ENCODE data around the gene DENND5A.
"Not testable (repeated sequence)": the region's sequence is repeated elsewhere in the genome, so short reads cannot be mapped to it uniquely, and the experiment has no call there.

DENND5A gene

DNA sequence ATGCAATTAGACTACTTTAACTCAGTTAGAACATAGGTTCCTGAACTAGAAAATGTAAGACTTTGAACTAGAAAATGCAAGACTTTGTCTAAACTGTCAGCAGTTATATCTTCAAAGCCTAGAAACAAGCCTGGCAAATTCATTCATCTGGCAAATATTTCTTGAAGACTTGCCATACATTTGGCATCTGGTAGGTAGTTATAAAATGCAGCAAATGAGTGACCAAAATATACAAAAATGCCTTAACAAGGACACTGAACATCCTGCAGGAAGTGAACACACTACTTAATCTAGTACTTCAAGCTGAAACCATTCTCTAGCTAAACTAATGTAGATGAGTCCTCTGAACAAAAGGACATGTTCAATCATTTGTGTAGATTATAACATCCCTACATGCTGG lies 89.0 kb downstream of the DENND5A start:
- no peak for DNase-seq (ENCODE audit: low spot score)

DNA sequence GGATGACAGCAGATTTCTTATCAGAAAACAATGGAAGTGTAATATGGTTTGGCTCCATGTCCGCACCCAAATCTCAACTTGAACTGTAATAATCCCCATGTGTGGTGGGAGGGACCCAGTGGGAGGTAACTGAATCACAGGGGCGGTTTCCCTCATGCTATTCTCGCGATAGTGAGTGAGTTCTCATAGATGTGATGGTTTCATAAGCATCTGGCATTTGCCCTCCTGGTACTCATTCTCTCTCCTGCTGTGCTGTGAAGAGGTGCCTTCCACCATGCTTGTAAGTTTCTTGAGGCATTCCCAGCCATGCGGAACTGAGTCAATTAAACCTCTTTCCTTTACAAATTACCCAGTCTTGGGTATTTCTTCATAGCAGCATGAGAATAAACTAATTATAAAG lies 92.8 kb downstream of the DENND5A start:
- no peak for DNase-seq (ENCODE audit: low spot score)

DNA sequence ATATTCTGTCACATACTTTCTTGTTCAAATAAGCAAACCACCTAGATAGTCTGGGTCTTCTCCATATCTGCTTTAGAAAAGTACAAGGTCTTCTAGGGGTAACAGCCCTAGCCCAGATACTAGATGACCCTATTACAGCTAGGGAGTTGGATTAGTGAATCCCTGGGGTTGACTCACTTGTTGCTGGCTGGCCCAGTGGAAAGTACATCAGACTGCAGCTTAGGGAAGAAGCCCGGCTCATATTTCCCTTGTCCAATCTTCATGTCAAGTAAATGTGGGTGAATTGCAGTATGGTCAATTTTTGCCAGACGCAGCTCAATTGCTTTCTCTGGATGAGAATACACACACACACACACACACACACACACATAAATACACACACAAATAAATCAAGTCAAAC lies 94.7 kb downstream of the DENND5A start:
- DNase-seq (ENCODE audit: low spot score): no peak

DNA sequence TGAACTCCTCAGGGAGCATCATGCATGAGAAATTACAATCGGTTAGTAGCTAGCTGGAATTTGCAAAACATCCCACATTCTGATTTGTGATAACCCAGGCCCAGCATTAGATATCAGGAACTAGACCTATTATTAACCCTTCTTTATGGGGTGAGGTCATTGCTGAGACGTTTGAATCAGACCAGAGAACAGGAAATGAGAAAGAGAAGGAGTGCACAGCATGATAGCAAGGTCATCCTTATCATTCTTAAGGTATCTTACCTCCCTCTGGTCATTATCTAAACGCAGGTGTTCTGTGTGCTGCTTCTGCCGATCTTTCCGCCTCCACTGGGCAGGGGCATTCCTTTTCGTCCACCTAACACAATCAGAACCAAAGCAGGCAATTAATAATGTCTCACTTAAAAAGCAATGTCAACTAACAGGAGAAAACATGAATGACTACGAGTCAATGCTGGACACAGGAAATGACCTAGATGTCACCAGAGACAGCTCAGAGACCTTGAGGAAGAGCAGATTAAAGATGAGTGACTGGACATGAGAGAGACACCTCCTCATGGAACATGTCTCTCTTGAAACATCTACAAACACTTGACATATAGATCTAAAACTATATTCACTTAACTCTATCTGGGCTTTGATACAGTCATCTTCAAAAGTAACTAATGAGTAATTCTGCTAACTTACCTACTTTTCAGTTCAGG lies 95.4 kb downstream of the DENND5A start:
- DNase-seq (ENCODE audit: low spot score): no peak

DNA sequence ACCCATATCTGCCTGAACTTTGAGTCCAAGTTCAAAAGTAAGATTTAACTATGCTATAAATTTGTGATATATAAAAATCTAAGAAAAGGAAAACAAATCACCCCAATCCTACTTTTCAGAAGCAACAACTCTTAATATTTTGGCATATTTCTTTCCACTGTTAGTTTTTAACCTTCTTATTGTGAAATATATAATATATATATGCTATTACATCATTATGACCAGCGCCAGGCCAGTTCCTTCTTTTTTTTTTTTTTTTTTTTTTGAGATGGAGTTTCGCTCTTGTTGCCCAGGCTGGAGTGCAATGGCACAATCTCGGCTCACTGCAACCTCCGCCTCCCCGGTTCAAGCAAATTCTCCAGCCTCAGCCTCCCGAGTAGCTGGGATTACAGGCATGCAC lies 103.2 kb downstream of the DENND5A start:
- DNase-seq (ENCODE audit: low spot score): not testable (repeated sequence)

DNA sequence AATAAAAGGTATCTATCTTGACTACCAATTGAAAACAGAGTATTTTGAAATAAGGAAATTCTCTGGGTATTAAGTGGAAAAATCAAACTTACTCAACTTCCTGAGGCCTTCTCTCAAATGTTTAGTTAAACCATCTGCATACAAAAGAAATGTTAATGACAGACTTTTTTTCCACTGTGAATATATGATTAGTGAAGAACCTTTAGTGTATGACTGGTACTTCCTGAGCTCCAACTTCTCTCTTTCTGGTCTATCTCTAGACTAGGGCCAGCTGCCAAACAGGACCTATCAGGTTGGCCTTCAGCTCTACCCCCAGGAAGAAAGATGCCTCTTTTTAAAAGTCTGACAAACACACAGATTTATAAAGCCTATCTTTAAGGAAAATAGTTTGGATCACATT lies 105.0 kb downstream of the DENND5A start:
- no peak for DNase-seq (ENCODE audit: low spot score)

DNA sequence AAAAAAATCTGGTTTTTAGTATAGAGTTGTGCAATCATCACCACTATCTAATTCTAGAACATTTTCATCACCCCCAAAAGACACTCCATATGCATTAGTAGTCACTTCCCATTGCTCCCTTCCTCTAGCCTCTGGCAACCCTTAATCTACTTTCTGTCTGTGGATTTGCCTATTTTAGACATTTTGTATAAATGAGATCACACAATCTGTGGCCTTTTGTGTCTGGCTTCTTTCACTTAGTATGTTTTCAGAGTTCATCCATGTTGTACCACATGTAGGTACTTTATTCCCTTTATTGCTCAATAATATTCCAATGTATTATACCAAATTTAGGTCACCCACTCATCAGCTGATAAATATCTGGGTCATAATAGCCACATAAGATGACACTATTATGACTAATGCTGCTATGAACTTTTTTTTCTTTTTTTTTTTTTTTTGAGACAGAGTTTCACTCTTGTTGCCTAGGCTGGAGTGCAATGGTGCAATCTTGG lies 106.2 kb downstream of the DENND5A start:
- no peak for DNase-seq (ENCODE audit: low spot score)

DNA sequence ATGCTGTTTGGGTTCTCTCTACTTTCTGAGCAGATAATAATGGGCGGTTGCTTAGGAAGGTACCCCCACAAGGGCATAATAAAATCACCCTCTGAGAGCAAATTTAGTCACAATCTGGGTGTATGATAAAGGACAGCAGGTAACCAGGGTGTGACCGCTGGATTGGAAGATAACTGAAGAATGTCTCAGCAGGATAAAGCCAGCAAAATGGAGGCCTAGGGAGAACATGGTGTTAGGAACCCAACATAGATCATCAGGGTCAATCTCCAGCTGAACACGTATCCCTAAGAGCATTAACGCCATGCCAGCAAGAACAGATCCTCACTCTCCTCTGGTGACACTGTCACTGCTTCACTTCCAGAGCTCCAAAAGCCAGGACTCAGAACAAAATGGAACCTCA lies 109.2 kb downstream of the DENND5A start:
- no peak for DNase-seq (ENCODE audit: low spot score)

DNA sequence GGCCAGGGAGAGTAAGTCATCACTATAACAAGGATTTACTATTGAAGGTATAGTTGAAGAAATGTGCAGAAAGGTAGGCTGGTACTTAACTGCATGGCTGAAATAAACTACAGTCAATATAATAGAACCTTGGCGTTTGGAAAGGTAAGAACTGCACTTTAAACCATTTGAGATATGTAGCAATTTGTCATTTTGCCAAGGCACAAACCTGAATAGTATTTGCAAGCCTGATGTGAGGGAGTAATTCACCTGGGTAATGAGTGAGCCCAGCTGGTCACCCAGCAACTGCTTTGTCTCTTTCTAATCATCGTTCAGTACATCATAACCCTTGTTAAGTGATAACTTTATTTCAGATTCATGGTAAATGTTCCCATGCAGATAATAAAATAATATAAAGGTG lies 111.5 kb downstream of the DENND5A start:
- DNase-seq (ENCODE audit: low spot score): no peak

DNA sequence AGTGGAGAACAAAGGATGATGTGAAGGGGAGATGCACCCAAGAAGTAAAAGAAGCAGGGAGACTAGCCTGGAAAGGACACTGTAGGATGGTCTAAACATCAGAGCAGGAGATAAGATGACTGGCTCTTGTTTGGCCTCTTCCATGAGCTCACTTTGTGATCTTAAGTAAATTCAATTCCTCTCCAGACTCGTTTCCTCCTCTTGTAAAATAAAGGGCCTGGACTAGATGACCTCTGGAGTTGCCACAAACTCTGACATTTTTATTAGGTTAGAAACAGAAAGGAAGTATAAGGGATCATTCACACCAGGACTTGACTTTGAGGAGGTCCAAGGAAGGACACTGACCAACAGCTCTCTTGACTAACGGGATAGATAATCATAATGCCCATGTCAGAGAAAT lies 113.5 kb downstream of the DENND5A start:
- no peak for DNase-seq (ENCODE audit: low spot score)

DNA sequence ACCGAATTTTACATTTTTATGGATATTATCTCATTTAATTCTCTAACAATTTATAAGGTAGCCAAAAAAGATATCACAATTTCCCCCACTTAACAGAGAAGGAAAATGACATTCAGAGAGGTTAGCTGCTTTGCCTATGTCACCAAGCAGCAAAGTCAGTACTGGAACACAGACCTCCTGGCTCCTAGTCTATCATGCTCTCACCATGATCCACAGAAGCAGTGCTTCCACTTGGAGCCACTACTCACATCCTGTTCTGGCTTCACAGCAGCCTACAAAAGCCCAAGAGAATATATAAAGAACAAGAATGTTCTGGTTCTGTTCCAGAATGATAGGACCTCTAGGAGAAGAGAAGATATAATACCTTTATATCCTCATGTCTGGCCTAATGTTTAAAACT lies 114.2 kb downstream of the DENND5A start:
- DNase-seq (ENCODE audit: low spot score): no peak

DNA sequence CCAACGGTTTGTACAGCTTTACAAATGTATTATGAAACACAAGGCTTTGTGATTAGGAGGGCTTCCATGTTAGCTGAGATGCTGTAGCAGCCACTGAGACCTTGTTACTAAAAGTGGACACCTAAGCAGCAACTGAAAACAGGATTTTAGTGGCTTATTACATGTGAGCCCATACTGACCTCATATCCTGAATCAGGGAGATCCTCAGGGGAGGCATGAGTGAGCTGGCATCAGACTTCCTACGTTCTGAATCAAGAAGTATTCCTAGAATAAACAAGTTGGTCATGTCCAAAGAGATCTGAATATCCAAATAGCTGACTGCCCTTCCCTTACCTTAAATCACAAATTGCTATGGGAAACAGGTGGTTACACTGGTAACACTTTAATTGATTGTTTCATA lies 114.6 kb downstream of the DENND5A start:
- DNase-seq (ENCODE audit: low spot score): no peak

DNA sequence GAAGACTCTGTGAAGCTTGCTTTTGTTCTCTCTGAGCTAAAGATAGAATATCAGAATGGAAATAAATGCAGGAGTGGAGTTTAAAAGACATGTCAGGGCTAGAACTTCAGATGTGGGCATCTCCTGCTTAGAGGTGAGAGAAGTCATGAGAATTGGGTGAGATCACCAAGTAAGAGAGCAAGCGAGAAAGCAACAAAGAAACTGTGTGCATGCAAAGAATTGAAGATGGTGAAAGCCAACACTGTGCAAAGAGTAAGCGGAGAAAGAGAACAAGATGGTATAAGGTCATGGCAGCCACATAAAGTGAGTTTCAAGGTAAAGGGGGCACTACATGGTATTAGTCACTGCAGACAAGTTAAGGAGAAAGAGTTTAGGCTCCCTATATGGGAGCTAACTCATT lies 116.4 kb downstream of the DENND5A start:
- DNase-seq (ENCODE audit: low spot score): no peak

DNA sequence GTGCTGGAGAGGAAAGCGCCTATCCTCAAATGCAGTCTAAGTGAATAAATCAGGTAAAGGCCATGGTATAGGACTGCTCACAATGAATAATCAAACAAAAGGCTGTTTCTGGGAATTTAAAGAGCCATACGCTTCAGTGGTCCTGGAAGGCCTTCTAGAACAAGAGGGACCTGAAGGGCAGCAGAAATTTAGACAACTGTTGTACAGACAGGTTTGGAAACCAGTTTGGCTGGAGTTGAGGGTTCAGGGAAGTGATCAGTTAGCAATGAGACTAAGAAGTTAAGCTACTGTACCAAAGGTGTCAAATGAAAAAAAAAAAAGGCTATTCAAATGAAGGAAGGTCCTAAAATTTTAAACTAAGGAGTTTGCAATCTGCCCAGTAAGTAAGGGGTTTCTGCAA lies 117.1 kb downstream of the DENND5A start:
- no peak for DNase-seq (ENCODE audit: low spot score)

DNA sequence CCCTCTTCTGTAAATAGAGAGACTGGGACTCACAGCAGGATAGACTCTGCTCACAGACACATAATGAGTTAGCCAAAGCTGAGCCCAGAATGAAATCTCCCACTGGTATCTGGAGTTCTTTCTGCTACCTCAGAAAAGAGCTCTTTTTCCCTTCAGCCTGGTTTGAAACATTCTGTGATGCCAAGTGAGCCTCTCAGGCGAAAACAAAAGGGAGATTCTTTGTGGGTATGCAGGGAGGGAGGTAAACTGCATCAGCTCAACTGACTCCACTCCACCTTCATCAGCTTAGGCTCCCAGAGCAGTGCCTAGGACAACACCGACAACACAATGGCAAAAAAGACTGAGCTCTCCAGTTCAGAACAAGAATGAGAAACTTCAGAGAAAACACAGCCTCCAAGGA lies 118.7 kb downstream of the DENND5A start:
- DNase-seq (ENCODE audit: low spot score): no peak

DNA sequence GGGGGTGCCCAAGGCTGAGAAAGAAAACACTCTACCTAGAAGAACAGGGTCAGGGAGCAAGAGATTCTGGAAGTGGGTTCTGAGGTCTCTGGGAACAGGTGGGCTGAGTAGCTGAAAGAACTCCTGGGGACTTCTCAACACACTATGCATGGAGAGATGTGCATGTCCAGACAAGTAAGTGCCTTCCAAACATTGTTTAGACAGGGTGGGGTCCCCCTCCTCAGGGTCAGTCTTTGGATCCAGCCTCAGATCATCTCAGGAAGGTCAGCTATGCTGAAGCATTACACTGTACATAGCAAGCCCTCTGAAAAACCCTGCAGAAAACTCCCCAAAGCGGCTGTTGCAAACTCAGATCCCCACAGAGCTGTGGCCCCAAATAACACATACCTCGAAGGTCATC lies 119.9 kb downstream of the DENND5A start:
- DNase-seq (ENCODE audit: low spot score): no peak

DNA sequence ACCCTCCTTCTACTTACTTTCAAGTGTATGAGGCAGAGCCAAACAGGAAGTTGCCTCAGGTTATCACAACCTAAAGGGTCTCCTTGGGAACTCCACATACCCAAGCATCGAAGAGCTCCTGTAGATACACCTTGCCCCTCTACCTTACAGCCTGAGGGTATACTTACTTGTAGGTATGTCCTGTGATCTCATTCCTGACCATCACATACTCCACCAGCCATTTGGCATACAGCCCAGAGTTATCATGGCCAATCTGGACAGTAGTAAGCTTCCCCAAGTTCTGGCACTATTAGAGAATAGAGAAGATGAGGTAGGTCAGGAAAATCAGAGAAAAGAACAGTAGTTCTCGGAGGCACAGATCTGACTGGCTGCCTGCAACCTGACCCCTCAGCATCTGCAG lies 120.3 kb downstream of the DENND5A start:
- no peak for DNase-seq (ENCODE audit: low spot score)

DNA sequence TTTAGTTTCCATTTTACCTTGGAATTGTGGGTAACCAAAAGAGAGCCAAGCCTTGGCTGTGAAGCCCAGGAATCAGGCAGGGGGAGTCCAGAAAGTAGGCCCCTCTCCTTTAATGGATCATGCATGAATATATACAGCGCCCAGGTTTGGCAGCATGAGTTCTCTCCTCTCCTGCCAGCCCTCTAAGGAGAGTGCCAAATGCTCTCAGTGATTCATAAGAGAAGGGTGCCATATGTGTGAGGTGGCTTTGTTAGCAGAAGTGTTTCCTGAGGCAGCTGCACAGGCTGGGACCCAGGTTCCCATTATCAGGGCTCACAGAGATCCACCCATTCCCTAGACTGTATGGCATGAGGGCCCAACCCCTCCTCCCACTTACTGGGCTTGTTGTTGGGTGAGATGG lies 121.4 kb downstream of the DENND5A start:
- no peak for DNase-seq (ENCODE audit: low spot score)

DNA sequence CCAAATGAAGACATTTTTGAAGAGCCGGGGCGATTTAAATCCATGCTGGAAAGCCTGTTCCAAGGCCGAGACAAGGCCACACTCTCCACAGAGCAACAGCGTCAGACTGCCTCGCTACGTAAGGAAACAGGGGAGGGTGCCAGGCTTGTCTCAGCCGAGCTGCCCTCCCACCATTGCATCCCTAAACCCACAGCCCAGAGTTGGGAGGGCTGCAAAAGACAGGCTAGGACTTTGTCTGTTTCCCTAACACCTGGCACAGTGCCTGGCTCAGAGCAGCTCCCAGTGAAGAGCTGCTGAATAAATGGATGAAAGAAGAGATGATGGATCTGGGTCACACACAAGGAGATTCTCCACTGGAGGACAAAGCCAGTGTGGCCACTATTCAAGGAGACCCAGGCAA lies 122.4 kb downstream of the DENND5A start:
- no peak for DNase-seq (ENCODE audit: low spot score)

DNA sequence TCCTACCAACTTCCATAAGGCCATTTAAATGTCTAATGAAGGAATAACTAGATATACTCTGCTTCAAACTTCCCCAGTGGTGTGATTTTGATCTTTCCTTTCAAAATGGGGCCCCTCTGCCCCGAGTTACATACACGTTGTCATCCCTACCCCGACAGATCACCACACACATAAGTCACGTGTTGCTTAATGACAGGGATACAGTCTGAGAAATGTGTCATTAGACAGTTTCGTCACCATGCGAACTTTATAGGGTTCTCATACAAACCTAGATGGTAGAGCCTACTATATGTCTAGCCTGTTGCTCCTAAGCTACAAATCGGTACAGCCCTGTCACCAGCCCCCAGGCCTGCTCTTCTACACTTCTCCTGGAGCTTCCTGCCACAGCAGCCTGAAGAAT lies 124.0 kb downstream of the DENND5A start:
- no peak for DNase-seq (ENCODE audit: low spot score)

DNA sequence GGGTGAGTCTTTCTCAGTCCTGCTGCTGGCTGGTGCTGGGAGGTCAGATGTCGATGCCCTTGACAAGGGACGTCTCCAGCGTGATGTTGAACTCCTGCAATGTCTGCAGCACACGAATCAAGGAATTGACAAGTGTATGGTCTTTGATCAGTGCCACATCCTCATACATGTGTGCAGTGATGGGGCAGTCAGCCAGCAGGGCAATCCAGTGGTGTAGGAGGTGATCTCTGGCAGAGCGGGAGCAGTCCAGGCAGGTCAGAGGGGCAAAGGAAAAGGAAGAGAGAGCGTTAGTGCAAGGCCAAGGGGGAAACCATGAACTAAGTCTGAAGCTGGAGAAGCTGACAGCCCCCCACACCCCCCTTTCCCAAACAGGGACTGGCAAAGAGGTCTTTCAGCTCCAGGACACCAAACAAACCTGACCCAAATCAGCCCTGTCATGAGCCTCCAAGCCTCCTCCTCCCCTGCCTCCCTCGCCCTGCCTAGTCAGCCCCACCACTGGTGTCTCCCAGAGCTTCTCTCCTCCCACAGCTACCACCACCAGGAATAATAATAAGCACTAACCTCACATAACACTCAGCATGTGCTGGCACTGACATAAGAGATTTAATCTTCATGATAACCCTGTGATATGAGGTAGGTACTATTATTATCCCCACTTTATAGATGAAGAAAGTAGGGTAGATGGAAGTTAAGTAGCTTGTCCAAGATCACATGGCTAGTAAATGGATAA lies 125.4 kb downstream of the DENND5A start:
- no peak for DNase-seq (ENCODE audit: low spot score)

DNA sequence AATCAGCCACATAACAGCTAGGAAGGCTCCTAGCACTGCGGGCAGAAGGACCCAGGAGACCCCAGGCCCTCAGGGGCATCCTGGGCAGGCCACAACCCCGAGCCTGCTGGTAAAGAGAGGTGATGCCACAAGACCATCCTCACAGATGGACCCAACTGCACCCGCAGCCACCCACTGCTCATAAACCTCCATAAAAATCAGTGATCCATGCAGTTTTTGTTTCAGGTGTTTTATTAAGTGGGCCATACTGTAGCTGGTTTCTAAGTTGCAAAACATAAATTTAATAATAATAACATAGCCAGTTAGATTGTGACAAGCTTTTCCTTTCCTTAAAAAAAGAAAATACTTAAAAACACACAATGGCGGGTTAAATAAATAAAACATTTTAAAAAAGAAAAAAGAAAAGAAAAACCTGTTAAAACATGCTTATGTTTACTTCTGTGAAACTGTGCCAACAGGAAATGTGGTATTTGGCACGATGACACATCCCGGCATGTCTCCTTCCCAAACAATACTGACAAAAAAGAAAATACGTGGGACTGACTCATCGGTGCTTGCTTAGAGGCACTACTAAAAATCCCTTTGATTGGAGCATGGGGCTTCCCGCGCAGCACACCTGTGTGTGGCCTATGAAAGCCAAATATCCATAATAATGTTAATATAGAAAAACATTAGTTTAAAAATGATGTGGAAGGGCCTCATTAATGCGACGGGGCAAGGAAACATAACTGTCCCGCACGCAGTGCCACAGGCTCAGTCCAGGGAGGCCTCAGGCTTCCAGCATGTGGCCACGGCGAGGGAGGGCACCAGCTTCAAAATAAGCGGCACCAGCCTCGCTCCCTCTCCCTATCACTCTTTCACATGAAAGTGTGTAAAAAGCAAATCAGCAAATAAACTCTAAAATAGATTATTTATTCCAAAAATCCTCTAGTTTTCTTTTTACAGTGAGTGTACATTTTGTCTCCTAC lies 126.3 kb downstream of the DENND5A start:
- DNase-seq (ENCODE audit: low spot score): peak; percentile 49

DNA sequence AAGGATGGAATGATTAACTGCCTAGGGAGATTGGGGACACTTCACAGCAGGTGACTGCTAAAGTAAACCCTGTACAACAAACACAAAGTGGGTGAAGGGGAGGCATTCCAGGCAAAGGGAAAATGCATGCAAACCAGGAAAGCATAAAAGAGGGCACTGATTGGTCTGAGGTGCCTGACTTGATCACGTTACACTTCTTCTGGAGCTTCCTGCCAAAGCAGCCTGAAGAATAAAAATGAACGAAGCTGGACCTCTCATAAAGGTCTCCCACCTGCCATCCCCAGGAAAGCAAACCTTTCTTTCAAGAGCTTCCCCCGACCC lies 127.1 kb downstream of the DENND5A start:
- no peak for DNase-seq (ENCODE audit: low spot score)

All from activated CD4-positive, alpha-beta T cell treated with anti-CD3 and anti-CD28 coated beads, Interleukin-2, Interleukin-4, amounts not matched to agents 100 ng/mL and 50 ng/mL, durations not matched to agents 16 hours and 8 hours (primary cell).